Mucosa of stomach (tissue), 1 donor: ENCODE measurements around the gene MFSD11.
"Not testable (repeated sequence)": the region's sequence is repeated elsewhere in the genome, so short reads cannot be mapped to it uniquely, and the experiment has no call there.

Experiments used
- H3K27me3 ChIP-seq: one replicate; pipeline ENCODE4 v1.7.0; 2013; ENCODE audit warnings: mild to moderate bottlenecking, low read length; ENCODE audit not compliant: control insufficient read depth, insufficient read depth
- H3K36me3 ChIP-seq: one replicate; pipeline ENCODE4 v1.7.0; 2013; ENCODE audit warnings: low read length; ENCODE audit not compliant: control insufficient read depth, insufficient read depth
- H3K4me1 ChIP-seq: one replicate; pipeline ENCODE4 v1.7.0; 2013; ENCODE audit warnings: mild to moderate bottlenecking, low read length; ENCODE audit not compliant: control insufficient read depth, insufficient read depth
- H3K4me3 ChIP-seq: one replicate; pipeline ENCODE4 v1.7.0; 2013; ENCODE audit warnings: low read length
- H3K9ac ChIP-seq: one replicate; pipeline ENCODE4 v1.7.0; 2013; ENCODE audit warnings: mild to moderate bottlenecking, low read length, moderate library complexity
- H3K9me3 ChIP-seq: one replicate; pipeline ENCODE4 v1.7.0; 2013; ENCODE audit warnings: mild to moderate bottlenecking, low read length, moderate library complexity; ENCODE audit not compliant: control insufficient read depth
- donor health status: Pancreatic carcinoma.

Gene MFSD11

GRCh38 chr17:76735006-76735405 is 2.9 kb upstream of the MFSD11 start:
- Histone ChIP-seq H3K9me3 (no peaks in the 10 kb centered on the region), H3K36me3 (no peaks in the 10 kb centered on the region), H3K4me3 (peak overlapping the region; percentile 76), H3K4me1 (peaks cover 12% of the 10 kb centered on the region), H3K9ac (peak overlapping the region; percentile 50), H3K27me3 (no peaks in the 10 kb centered on the region)

- H3K27me3 ChIP-seq, result no peaks in the 10 kb centered on the region
- H3K4me1 ChIP-seq, result peaks cover 12% of the 10 kb centered on the region
- peak overlapping the region; percentile 88 for H3K9ac ChIP-seq
- H3K9me3 ChIP-seq, result no peaks in the 10 kb centered on the region
- no peaks in the 10 kb centered on the region for H3K36me3 ChIP-seq
- peak overlapping the region; percentile 76 for H3K4me3 ChIP-seq
Observed at GRCh38 chr17:76735586-76736348, 2.2 kb upstream of the MFSD11 start.

- Histone ChIP-seq H3K4me1 (peaks cover 12% of the 10 kb centered on the region), H3K4me3 (peak overlapping the region; percentile 76), H3K9ac (peak overlapping the region; percentile 88), H3K36me3 (no peaks in the 10 kb centered on the region), H3K27me3 (no peaks in the 10 kb centered on the region), H3K9me3 (no peaks in the 10 kb centered on the region)
Observed at GRCh38 chr17:76736349-76737081, 1.4 kb upstream of the MFSD11 start.

- no peaks in the 10 kb centered on the region for H3K36me3 ChIP-seq
- H3K4me1 ChIP-seq, result peaks cover 12% of the 10 kb centered on the region
Observed at GRCh38 chr17:76737082-76737675, 740 bp upstream of the MFSD11 start, which contains the start of gene SRSF2. Gene SRSF2, minus strand, starts transcription at chr17:76737331. Its CDS starts 171 bp downstream, at chr17:76737160.

GRCh38 chr17:76738468-76738850 is 540 bp downstream of the MFSD11 start:
- Histone ChIP-seq H3K9ac (peak overlapping the region; percentile 78), H3K27me3 (no peaks in the 10 kb centered on the region), H3K36me3 (no peaks in the 10 kb centered on the region), H3K9me3 (no peaks in the 10 kb centered on the region), H3K4me1 (peaks cover 12% of the 10 kb centered on the region), H3K4me3 (peak overlapping the region; percentile 66)

More at GRCh38 chr17:76737082-76737675, 740 bp upstream of the MFSD11 start, which contains the start of gene SRSF2:
- Histone ChIP-seq H3K27me3 (no peaks in the 10 kb centered on the region), H3K9me3 (no peaks in the 10 kb centered on the region), H3K9ac (peak within 1 kb of the TSS; percentile 88), H3K4me3 (peak within 1 kb of the TSS; percentile 76)

- H3K4me1 ChIP-seq, H3K4me3 ChIP-seq: not testable (repeated sequence)
Observed at GRCh38 chr17:76739568-76740115, 1.7 kb downstream of the MFSD11 start.

GRCh38 chr17:76740329-76741118 is 2.6 kb downstream of the MFSD11 start:
- H3K4me1 ChIP-seq, result no peaks in the 10 kb centered on the region
- peaks cover 4% of the 10 kb centered on the region for H3K36me3 ChIP-seq
- H3K9ac ChIP-seq, result no peak overlapping the region
- H3K9me3 ChIP-seq, result no peaks in the 10 kb centered on the region
- no peak overlapping the region for H3K4me3 ChIP-seq
- H3K27me3 ChIP-seq, result no peaks in the 10 kb centered on the region

More at GRCh38 chr17:76739568-76740115, 1.7 kb downstream of the MFSD11 start:
- not testable (repeated sequence) for H3K36me3 ChIP-seq, H3K9ac ChIP-seq, H3K9me3 ChIP-seq, H3K27me3 ChIP-seq

GRCh38 chr17:76742958-76743357 is 5.0 kb downstream of the MFSD11 start:
- no peaks in the 10 kb centered on the region for H3K27me3 ChIP-seq
- H3K9ac ChIP-seq, result no peak overlapping the region
- H3K4me3 ChIP-seq, result no peak overlapping the region
- H3K9me3 ChIP-seq, result no peaks in the 10 kb centered on the region
- no peaks in the 10 kb centered on the region for H3K4me1 ChIP-seq
- H3K36me3 ChIP-seq, result peaks cover 4% of the 10 kb centered on the region

- H3K27me3 ChIP-seq, result no peaks in the 10 kb centered on the region
- H3K36me3 ChIP-seq, result peaks cover 4% of the 10 kb centered on the region
- no peaks in the 10 kb centered on the region for H3K9me3 ChIP-seq
- H3K4me3 ChIP-seq, result no peak overlapping the region
- no peaks in the 10 kb centered on the region for H3K4me1 ChIP-seq
- no peak overlapping the region for H3K9ac ChIP-seq
Observed at GRCh38 chr17:76744747-76745146, 6.8 kb downstream of the MFSD11 start.

GRCh38 chr17:76745785-76746184 is 7.9 kb downstream of the MFSD11 start:
- H3K4me1 ChIP-seq, H3K36me3 ChIP-seq, H3K9me3 ChIP-seq, H3K4me3 ChIP-seq, H3K27me3 ChIP-seq, H3K9ac ChIP-seq: not testable (repeated sequence)

GRCh38 chr17:76747716-76748363 is 9.9 kb downstream of the MFSD11 start:
- Histone ChIP-seq H3K4me1 (no peaks in the 10 kb centered on the region), H3K9me3 (no peaks in the 10 kb centered on the region), H3K27me3 (no peaks in the 10 kb centered on the region), H3K36me3 (peaks cover 4% of the 10 kb centered on the region), H3K4me3 (no peak overlapping the region), H3K9ac (no peak overlapping the region)
